ENCODE results near the gene DOCK2.

Gene DOCK2

DNA sequence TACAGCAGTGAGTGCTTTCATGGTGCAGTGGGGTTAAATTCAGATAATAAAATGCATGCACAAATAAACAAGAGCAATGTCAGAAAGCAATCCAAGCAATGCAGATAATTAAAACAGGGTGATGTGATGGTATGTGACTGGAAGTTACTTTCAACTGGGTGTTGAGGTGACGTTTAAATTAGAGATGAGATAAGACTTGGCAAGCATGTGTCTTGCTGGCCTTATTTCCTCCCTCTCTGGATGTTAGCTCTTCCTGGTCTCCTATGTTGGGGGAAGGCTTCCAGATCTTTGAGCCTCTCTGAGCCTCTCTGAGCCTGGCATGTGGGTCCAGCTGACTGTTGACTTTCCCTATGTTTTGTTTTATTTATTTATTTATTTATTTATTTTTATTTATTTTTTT, 54.4 kb downstream of the DOCK2 start:
- no peak for DNase-seq (ENCODE audit: low read depth in 2 of 2)

GRCh38 chr5:169694091-169694625, 57.1 kb downstream of the DOCK2 start:
- no peak for DNase-seq (ENCODE audit: low read depth in 2 of 2)

DNA sequence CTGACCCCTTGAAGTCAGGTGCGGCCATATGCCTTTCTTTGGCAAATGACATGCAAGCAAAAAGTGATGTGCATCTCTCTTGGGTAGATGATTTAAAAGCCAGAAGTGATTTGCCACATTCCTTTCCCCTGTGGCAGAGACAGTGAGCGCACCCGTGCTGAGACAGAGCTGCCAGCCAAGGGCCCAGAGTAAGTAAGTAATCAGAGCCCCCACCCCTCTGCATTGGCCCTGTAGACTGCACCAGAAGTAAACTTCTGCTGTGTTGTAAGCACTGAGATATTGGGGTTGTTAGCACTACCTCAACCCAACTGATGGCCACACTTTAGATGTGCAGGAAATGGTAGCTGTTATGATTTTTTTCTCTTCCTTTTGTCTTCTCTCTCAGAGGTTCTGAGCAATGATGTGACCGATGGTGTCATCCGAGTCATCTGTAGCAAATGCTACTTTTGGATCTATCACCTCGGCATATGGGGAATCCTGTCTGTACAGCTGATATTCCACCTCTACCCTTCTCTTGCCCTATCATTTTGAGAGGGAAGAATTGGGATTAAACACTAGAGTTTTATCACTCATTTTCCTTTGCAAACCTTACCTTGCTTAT, 58.0 kb downstream of the DOCK2 start:
- DNase-seq (ENCODE audit: low read depth in 2 of 2) = no peak

DNA sequence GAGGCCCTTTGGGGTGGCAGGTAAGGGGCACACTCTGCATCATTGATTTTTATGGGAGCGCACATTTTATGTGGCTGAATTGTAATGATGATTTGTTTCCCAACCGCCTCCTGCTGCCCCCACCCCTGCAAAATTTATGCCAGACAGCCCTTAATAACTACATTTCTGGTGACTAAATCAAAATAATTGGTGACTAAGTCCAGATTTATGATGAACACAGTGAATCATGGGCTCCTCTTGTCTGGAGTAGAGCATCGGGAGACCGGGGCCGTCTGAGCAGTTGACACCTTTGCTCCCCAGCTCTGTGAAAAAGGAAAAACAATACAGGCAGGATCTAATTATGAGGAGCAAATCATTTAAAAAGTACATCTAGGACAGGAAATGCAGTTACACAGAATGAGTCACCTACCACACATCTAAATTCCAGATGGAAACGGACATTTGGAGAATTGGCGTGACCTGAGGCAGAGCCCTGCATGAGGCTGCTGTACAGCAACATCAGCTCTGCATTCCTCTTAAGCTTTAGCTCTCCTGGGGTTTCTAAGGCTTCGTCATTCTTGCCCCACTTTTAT, 58.9 kb downstream of the DOCK2 start:
- no peak for DNase-seq (ENCODE audit: low read depth in 2 of 2)

DNA sequence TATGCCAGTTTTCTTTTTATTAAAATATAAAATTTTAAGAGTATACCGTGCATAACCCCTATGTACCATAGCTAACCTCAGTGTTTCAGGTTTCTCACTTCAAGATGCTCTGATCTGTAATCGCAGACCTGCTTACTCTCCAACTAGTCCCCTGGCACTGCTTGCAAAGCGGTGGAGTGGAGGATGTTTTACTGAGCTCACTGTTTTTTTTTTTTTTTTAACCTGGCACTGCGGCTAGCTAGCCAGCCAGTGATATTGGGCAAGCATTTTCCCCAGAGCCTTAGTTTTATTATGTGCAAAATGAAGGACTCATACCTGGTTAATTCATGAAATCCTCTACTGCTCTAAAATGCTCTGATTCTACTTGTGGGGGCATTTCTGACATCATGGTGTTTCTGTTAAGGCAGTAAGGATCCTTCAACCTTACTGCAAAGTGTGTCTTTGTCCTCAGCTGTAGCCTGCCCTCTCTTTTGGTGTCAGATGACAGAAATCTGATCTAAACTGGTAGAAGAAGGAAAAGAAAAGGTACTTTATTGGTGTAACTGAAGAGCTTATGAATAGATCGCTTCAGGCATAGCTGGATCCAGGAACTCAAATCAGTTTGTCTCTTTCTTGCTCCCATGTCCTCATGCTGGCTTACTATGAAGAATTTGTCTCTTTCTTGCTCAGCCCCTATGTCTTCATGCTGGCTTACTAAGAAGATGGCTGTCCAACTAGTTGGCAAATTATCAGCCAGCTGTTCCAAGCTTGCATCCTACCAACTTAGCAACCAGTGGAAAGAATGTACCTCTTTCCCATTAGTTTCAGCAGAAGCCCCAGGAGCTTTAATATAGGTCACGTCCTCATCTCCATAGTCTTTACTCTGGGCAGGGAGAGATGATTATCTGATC, 59.8 kb downstream of the DOCK2 start:
- DNase-seq (ENCODE audit: low read depth in 2 of 2) = no peak

DNA sequence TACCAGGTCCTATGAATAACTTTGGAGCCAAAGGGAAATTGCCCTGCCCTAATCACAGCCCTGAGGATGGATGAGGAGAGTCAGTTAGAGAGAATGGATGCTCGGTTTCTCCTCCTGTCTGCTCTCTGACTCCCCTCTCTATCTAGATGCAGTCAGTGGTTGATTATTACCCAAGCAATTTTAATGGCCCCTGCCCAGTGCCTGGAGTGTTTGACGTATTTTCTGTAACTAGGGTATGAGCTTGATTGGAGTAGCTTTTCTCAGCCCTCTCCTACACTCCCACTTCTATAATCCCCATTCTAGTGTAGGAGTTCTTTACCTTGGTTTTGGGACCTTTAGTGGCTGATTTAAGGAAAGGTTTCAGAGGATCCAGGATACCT, 60.4 kb downstream of the DOCK2 start:
- no peak for DNase-seq (ENCODE audit: low read depth in 2 of 2)

GRCh38 chr5:169697976-169698375, 60.9 kb downstream of the DOCK2 start:
- DNase-seq (ENCODE audit: low read depth in 2 of 2) = no peak

- no peak for DNase-seq (ENCODE audit: low read depth in 2 of 2)
Observed at GRCh38 chr5:169700611-169701010, 63.5 kb downstream of the DOCK2 start.

DNA sequence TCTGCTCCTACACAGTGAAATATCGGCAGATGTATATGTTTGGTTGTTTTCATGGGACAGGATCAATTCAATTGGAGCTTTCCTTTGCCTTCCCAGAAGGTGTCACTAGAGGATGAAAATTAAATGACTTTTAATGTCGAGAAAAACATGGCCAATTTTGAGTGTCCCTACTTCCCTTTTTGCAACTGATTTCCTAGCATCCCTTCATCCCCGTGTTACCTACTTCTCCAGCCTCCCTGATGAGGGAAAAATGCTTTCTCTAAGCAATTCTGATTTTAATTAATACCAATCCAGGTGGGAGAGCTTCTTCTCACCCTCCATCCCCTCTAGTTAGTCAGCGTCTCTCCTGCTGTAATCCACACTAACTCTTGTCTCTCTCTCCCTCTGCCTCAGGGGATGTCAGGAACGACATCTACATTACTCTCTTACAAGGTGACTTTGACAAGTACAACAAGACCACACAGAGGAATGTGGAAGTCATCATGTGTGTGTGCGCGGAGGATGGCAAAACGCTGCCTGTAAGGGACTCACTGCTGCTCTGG, 64.9 kb downstream of the DOCK2 start:
- no peak for DNase-seq (ENCODE audit: low read depth in 2 of 2)

DNA sequence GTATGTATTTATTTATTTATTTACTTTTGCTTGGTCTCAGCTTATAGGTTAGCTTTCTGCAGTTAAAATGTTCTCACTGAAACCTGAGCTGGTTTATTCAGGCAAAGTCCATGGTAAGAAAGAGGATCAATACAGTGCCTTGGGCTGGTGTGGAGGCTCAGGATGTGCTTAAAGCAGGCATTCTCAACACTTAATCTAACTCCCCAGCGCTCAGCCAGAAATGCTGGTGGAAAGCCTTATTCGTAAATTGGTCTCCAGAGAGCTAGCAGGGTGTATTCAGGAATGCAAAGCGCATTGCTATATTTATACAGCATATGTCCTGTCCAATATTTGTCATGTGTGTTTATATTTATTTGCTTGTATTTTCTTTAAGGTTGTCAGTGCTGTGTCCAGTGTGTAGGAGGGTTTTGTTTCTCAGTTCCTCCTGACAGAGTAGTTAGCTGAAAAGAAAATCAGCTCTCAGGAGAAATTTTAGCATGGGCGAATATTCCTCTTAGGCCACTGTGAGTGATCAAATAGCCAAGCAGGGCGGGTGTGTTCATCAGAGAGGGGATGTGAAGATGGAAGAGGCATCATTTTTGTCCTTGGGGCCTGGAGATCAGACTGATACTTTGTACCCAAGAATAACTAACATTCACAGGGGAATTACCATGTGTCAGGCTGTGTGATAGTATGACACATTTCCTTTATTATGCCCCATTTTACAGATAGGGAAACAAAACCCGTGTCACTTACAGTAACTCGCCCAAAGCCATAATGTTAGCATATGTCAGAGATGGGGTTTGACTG, 65.8 kb downstream of the DOCK2 start:
- DNase-seq (ENCODE audit: low read depth in 2 of 2) = no peak

- no peak for DNase-seq (ENCODE audit: low read depth in 2 of 2)
Observed at GRCh38 chr5:169703813-169704212, 66.7 kb downstream of the DOCK2 start.

DNA sequence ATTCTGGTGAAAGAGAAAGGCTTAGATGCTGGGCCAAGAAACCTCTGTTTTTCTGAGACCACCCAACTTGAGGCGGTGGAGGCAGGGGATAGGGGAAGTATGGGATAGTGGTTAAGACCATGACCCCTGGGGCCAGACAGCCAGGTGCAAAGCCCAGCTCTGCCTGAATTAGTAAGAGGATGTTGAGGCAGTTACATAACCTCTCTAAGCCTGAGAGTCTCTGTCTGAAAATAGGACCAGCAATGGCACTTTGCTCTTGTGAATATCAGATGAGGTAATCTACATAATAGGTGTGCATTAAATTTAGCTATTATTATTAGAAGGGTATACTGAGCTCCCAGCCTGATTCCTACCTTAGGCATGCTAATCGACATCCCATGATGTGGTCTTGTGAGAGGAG, 68.2 kb downstream of the DOCK2 start:
- no peak for DNase-seq (ENCODE audit: low read depth in 2 of 2)

DNA sequence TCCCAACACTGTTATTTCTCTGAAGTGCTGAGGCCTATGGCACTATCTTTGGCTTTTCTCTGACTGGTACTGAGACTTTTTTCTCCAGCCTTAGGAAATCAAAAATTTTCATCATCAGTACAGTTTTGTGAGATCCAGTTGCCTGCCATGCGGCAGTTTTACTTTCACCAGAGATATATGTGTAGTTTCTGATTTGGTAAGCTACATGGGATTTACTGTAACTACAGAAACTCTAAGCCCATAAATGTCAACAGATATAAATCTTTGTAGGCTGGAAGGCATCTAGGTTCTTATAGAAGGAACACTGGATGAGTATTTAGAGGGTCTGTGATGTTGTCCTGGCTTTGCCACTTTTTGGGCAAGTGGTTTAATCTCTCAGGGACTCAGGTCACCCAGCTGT, 69.0 kb downstream of the DOCK2 start:
- no peak for DNase-seq (ENCODE audit: low read depth in 2 of 2)

DNA sequence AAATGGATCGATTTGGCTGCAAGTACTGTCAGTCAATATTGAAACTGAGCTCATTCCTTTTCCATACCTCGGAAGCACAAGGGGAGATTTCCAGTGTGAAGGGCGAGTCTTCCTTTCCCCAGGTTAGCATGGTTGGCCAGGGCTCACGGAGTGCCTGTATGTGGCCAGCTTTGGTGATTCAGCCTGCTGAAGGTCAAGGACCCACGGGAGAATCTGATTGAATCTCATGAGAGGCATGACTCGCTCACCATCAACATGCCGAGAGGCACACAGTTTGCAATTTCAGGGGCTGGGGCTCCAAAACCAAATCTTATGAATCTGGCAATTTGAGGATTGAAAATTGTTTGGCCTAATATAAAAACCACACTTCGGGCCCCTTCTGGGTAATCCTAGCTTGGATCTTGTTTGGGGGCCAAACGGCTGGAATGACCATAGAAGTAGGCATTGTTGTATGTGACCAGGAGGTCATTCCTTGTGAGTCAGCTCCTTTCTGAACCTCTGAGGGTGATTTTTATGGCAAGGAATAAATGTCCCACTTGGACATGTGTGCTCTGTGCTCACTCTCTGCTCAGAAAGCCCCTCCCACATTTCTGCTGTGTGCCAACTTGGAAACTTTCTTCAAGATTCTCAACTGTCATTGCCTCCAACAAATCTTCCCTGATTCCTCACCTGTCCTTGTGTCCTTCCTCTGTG, 69.8 kb downstream of the DOCK2 start:
- no peak for DNase-seq (ENCODE audit: low read depth in 2 of 2)

GRCh38 chr5:169707686-169708085, 70.6 kb downstream of the DOCK2 start:
- DNase-seq (ENCODE audit: low read depth in 2 of 2) = no peak

DNA sequence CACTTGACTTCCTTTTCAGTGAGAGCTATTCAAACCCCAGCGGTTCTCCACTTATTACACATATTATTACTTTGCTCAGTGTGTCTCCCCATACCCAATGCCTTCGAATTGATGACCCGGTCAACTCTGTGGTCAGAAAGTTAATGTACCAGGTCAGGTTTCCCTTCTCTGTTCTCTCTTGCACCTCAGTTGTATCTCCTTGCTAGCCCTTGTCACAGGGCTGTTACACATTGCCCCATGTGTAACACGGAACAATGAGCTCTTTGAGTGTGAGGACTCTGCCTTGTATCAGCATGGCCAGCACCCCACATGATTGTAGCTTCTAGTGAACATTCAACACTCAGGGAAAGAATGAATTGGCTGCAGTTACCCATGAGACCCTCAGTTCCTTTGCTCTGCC, 73.6 kb downstream of the DOCK2 start:
- DNase-seq (ENCODE audit: low read depth in 2 of 2) = no peak

DNA sequence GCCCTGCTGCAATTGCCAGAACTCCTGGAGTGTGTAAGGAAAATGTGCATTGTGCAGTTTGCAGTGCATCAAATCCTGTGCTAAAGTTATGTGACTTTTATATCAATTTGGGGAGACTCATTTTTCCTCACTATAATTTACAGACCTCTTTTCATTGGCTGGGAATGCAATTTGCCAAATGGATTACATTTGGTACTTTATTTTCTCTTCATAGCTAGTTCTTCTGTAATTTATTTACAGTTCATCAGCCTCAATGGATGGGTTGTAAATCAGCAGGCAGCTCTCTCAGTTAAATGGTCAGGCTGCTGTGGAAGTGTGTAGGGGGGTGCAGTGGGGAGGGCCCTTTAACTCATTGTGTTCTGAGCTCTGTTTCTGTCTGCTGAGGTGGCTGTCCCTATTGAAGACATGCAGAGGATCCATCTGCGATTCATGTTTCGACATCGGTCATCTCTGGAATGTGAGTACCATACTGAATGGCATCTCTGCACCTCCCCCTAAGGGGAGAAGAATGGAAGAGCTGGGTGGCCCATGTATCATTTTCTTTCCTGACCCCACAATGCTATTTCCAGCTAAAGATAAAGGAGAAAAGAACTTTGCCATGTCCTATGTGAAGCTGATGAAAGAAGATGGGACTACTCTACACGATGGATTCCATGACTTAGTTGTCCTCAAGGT, 74.6 kb downstream of the DOCK2 start:
- no peak for DNase-seq (ENCODE audit: low read depth in 2 of 2)

GRCh38 chr5:169712428-169712827, 75.4 kb downstream of the DOCK2 start:
- no peak for DNase-seq (ENCODE audit: low read depth in 2 of 2)

DNA sequence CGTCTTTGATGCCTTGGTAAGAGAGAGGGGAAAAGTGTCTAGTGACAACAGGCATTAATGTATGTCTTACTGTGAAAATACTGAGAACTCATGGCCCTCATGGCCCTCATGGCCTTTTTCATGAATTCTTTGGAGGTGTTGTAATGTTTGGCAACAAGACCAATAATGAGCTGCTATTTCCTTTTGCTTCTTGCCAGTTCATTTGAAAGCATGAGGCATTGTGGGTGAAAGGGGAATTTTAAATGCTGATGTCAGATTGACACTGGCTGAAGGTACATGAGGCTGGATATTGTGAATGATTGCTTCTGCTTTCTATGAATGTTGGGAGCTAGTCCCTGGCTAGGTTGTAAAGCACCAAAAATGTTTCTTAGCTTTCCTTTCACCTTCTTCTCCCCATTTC, 79.2 kb downstream of the DOCK2 start:
- no peak for DNase-seq (ENCODE audit: low read depth in 2 of 2)

DNA sequence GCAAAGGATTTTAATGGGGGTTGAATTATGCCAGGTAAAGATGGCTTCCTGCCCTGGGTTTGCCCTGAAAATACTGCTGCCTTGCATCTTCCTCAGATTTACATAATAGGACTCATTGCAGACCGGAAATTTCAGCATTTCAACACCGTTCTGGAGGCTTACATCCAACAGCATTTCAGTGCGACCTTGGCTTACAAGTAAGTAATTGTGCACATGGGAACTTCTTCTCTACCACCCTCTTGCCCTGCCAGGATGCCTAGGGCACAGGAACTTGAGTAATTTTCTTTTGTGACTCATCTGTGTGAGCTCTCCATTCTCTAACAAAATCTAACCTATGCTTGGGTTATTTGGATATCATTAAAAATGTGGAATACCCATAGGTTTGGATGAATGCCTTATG, 80.2 kb downstream of the DOCK2 start:
- DNase-seq (ENCODE audit: low read depth in 2 of 2) = no peak

All from stimulated activated CD8-positive, alpha-beta memory T cell treated with anti-CD3 and anti-CD28 coated beads, Interleukin-2, amount 100 ng/mL, for 1 hour (primary cell).